Measurements from ENCODE around the gene BTBD9.
"Not testable (repeated sequence)": the region's sequence is repeated elsewhere in the genome, so short reads cannot be mapped to it uniquely, and the experiment has no call there.

Gene BTBD9

DNA sequence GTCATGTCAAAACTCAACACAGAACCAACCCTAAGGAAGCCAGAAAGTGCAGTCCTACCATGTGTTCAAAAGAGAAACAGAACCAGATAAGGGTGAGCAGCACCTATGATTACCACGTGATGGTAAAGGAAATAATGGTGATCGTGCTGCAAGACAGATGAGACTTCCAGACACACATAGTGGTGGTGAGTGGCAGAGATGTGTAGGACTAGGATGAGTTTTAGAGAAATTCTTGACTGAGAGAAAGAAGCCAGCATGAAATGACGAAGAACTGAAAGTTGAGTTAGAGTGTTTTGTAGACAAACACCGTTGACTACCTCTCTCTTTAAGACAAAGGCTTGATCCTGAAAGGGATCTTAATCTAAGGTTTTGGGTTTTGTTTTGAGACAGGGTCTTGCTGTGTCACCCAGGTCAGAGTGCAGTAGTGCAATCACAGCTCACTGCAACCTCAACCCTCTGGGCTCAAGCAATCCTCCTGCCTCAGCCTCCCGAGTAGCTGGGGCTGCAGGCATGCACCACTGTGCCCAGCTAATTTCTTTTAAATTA lies 10.6 kb upstream of the BTBD9 start:
- in situ Hi-C loops (cut with MboI; ENCODE audit: low sequenced_read_pairs) = no loop called here

DNA sequence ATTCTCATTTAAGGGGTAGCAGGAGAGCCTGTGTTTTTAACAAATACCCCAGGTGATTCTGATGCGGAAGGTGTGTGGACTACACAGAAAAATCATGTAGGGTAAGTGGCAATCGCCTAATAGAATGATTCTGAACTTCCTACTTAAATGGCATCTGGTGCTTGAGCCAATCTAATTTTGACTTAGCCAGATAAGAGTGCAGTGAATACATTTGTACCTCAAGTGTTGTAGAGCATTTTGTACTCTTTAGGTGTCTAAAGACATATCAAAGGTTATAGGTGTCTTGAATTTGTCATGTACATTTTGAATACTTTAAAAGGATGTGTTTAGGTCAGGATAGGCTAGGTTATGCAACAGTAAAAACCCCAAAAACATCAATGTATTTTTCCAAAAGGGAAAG lies 10.0 kb upstream of the BTBD9 start:
- in situ Hi-C loops (cut with MboI; ENCODE audit: low sequenced_read_pairs) = no loop called here

DNA sequence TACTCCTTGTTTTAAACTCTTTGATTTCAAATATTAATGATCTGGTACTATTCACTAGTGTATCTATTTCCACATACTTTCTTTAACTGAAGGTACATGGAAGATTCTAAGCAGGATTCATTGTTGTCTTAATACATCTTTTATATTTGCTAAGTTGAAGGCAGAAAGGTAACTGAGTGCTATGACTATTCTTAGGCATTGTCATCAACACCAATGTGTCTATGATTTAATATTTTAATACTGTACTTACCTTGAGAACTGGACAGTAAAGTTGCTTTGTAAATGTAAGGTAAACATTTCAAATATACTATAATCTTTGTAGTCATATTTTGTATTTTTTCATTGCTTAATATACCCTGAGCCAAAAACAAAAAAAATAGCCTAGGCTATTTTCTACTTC lies 8.9 kb upstream of the BTBD9 start:
- in situ Hi-C loops (cut with MboI; ENCODE audit: low sequenced_read_pairs) = no loop called here

DNA sequence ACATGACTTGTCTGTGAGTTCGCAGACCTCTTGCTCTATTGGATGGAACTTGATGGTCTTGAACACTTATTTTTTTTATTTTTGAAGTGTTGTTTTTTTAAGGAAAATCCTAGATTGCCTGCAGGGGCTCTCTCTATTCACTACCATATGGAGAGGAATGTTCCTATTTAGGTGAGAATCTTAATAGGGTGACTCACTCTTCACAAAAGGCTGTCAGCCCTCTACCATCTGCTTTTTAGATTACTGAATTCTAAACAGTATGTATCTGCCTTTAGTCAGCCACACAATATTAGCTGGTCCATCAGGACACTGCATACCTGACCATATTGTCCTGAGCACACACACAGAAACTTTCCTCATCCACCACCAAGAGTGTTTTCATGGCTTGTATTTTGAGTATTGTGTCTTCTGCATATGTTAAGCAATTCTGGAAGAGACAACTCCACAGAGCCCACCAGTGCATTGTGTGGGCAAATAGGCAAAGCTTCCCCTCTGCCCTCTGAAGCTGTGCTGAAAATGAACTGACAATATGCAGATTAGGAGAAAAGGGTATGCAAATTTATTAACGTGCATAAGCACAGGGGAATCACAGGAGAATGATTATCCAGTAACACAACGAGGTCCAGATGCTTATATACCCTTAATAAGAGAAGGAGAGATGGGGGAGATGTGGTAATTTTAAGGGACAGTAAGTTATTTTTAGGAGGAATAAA lies 6.6 kb upstream of the BTBD9 start:
- in situ Hi-C loops (cut with MboI; ENCODE audit: low sequenced_read_pairs) = no loop called here

DNA sequence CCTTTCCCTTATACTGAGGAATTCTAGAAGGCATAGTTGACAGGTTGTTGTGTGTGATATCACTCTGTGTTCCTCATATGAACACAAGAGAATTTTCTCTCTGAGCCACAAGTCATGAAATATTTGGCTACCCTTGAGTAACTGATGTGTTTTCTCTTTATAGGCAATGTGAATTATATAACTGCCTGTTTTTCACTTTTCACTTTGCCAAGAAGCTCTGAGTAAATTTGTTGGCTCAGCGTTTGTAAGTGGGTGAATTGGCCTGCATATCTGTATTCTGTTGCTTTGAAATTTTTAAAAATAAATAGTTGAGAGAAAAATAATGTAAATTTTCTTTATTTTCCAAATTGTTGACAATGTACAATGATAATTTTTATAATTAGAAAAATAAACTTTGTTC lies 5.2 kb upstream of the BTBD9 start:
- in situ Hi-C loops (cut with MboI; ENCODE audit: low sequenced_read_pairs) = no loop called here

DNA sequence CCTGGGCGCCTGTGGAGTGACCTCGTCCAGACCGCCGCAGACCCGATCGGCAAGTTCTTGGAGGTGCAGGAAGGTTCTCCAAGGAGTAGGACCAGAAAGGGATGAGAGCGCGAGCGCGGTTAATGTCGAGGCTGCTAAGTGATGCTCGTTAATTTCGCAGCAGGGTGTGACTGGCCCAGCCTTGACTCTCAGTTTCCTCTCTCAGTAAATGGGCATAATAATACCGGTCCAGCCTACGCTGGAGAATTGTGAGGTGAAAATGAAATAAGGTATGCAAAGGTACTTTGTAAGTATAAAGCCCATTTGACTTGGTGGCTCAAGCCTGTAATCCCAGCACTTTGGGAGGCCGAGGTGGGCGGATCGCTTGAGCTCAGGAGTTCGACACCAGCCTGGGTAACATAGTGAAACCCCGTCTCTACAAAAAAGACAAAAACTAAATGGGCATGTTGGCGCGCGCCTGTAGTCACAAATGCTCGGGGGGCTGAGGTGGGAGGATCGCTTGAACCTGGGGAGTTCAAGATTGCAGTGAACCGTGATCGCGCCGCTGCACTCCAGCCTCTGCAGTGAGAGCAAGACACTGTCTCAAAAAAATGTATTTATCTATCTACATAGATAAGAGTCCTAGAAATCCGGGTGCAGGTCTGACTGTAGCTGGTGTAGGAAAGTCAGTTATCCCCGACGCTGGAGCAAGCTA lies 634 bp upstream of the BTBD9 start:
- in situ Hi-C loops (cut with MboI; ENCODE audit: low sequenced_read_pairs) = no loop called here

DNA sequence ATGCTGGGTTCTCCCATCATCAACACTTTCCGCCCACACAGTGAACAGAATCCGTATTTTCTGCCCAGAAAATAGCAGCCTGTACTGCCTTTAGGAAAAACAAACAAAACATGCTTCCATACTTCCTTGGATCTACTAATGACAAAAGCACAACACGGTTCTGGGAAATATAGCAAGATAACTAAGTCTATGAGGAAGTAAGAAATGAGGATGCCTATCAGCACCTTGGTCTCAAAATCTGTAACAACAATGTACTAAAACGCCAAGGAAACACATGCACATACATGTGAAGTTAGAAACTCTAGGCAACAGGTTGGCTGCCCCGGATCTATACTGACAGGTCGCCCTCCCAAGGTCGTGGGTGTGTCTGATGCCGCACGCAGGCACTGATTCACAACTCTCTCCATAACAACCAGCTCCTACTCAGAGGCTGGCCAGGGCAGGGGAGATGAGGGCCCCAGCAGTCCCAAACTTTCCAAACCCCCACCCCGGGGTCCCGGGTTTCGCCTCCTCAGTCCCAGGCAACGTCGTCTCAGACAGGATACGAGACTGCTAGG lies 710 bp downstream of the BTBD9 start:
- in situ Hi-C loops (cut with MboI; ENCODE audit: low sequenced_read_pairs) = no loop called here

DNA sequence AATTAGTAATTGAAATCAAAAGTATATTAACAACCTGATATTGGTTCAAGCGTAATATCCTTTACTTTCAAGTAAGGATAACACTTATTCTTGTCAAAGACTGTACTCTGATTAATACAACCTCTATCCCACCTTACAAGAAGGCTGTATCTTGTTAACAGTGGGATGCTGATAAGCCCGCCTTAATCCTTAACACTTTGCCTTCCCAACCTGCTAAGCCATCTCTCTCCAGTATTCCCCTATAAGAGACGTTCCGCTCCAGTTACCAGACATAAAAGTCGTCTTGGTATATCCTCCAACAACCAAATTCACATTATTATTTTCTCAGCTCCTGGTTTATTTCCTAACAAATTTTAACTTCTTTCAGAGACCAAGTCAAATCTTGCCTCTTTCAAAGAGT lies 2.0 kb downstream of the BTBD9 start:
- in situ Hi-C loops (cut with MboI; ENCODE audit: low sequenced_read_pairs) = no loop called here

DNA sequence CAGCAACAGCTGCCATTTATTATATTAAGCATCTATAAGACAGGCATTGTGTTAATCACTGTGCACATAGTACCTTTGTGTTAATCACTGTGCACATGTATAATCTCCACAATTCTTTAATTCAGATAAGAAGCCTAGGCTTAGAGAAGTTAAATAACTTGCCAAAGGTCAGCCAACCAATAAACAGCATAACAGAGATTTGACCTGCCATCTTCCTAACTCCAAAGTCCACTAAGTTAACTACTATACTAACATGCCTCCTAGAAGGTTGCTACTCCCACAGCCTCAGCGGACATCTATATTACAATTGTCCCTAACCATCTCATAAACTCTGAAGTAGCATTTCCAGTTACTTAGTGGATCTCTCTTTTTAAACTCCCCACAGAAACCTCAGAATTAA lies 3.7 kb downstream of the BTBD9 start:
- in situ Hi-C loops (cut with MboI; ENCODE audit: low sequenced_read_pairs) = no loop called here

DNA sequence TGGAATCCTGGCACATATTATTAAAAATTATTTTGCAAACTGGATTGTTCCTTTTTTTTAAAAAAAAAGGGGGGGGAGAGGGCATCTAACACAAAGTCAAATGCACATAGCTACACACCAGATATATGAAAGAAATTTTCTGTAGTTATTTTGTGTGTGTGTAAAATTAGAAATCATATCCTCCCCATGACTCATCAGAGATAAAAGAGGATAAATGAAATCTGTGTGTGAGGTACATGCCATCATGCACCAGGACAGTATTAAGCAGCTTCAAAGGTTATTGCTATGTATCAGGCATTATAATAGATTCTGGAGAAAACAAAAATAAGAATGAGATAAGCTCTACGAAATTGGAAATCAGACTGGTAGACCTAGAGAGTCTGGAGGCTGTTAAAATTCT lies 5.2 kb downstream of the BTBD9 start:
- in situ Hi-C loops (cut with MboI; ENCODE audit: low sequenced_read_pairs) = no loop called here

DNA sequence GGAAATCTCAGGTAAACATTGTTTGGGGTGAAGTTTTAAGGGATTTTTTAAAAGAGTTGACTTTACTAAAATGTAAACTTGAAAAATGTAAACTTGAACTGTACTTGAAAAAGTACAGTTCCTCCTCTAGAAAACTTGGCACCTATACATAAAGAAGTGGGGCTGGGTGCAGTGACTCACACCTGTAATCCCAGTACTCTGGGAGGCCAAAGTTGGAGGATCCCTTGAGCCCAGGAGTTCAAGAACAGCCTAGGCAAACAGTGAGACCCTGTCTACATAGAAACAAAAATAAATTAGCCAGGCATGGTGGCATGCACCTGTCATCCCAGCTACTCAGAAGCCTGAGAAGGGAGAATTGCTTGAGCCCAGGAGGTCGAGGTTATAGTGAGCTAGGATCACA lies 7.2 kb downstream of the BTBD9 start:
- in situ Hi-C loops (cut with MboI; ENCODE audit: low sequenced_read_pairs) = no loop called here

DNA sequence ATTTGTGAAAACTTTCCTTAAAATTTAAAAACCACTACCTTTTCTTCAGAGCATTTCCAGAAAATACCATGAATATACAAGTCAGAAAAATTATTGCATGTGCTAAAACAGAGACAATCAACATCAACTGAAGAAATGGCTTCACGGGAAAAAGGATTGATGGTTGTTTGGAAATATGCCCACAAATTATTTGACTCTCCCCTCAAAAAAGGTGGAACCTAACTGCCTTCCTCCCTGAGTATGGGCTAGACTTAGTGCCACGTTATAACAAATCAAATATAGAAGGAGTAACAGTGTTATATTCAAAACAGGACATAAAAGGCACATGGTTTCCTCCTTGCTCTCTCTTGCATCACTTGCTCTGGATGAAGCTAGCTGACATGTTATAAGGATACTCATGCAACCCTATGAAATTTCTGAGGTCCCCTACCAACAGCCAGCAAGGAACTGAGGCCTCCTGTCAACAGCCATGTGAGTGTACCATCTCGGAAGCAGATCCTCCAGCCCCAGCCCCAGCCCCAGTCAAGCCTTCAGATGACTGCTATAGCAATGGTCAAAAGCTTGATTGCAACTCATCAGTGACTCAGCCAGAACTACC lies 8.4 kb downstream of the BTBD9 start:
- in situ Hi-C loops (cut with MboI; ENCODE audit: low sequenced_read_pairs) = no loop called here

DNA sequence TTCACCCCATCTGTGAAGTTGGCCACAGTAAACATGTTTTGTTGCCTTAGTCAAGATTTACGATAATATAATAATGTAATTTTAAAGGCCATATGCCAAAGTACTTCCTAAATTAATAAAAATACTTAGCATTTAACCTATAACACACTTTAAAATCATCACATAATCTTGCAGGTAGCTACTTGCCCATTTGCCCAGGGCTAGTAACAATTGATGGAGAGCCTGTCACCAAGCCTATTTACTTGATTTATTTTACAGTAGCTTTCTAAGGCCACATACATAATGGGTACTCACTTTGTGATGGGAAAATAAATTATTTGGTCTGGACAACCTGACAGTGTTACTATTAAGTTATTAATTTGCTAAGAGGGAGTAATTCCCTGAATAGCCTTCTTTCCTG lies 14.5 kb downstream of the BTBD9 start:
- in situ Hi-C loops (cut with MboI; ENCODE audit: low sequenced_read_pairs) = no loop called here

DNA sequence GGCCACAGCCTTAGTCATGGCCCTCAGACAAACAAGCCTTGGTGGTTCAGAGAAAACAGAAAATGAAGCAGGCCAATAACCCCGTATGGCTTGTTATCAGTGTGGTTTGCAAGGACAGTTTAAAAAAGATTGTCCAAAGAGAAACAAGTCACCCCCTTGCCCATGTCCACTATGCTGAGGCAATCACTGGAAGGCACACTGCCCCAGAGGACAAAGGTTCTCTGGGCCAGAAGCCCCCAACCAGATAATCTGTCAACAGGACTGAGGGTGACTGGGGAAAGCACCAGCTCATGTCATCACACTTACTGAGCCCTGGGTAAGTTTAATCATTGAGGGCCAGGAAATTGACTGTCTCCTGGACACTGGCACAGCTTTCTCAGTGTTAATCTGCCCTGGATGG lies 20.4 kb downstream of the BTBD9 start:
- in situ Hi-C loops (cut with MboI; ENCODE audit: low sequenced_read_pairs) = not testable (repeated sequence)

DNA sequence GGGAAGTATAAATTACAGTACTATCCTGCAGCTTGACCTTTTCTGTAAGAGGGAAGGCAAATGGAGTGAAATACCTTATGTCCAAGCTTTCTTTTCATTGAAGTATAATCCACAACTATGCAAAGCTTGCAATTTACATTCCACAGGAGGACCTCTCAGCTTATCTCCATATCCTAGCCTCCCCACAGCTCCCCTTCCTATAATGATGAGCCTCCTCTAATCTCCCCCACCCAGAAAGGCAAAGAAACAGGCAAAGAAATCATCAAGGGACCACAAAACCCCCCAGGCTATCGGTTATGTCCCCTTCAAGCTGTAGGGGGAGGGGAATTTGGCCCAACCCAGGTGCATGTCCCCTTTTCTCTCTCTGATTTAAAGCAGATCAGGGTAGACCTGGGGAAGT lies 21.4 kb downstream of the BTBD9 start:
- in situ Hi-C loops (cut with MboI; ENCODE audit: low sequenced_read_pairs) = not testable (repeated sequence)

DNA sequence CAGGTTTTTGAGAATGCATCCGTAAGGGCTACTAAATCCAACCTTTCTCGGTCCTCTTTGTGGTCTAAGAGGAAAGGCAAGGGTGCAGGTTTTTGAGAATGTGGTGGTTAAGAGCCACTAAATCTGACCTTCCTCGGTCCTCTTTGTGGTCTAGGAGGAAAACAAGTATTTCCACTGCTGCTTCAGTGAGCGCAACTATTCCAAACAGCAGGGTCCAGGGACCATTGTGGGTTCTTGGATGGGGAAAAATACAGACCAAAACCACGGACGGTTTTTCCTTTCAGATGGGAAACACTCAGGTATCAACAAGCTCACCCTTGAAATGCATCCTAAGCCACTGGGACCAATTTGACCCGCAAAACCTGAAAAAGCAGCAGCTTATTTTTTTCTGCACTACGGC lies 21.9 kb downstream of the BTBD9 start:
- in situ Hi-C loops (cut with MboI; ENCODE audit: low sequenced_read_pairs) = no loop called here

DNA sequence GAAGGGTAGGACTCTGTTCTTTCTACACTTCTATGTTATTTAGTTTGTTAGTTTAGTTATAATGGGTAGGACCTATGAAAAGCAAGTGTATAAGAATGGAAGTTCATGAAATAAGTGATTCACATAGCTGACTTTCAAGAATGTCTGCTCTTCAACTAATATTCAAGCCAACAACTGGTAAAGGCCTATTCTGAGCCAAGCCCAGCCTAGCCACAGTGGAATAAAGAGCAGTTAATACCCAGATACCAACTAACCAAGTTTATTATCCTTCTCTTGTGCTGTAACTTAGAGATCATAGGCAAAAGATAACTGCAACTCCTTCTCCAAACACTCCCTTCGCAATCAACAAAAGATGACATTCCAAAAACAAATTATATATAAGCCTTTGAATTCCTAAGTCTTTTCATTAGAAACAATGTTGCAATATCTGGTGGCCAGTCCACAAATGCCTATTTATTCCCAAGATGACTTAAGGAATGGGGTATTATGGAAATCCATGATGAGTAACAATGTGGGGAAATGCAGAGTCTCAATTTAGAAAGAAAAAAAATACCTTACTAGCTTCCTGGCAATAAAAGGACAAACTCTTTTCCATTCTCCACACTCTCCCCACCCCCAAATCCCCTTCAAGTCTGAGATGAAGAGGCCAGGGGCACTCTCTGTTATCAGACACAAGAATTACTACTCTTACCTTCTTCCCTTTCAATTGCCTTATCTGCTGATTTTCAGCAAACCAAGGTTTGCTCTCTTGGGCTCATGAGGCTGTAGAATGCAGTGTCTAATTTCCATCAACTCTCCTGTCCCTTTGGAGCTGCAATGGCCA lies 27.4 kb downstream of the BTBD9 start:
- in situ Hi-C loops (cut with MboI; ENCODE audit: low sequenced_read_pairs) = no loop called here

DNA sequence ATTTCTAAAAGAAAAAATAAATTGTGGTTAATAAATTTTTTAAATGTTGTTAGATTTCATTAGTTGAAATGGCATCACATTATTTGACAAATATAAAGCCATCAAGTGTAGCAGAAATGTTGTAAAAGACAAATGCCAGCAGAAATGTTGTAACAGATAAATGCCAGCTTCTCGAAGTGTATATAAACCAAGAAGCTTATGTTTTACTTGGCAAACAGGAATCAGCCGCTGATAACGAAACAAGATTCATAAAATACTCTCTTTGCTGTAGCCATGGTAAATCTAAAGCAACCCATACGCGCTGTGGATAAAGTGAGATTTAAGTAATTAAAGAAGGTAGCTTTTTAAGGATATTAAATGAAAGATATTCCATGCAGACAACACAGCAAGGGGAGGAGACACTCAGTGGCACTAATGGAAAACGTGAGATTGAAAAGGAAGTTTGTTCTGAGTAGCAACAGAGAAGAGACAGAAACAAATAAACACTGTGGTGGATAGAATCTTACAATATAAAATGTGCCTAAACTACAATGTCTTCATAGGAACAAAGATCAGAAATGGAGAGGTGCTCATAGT lies 29.6 kb downstream of the BTBD9 start:
- in situ Hi-C loops (cut with MboI; ENCODE audit: low sequenced_read_pairs) = no loop called here

DNA sequence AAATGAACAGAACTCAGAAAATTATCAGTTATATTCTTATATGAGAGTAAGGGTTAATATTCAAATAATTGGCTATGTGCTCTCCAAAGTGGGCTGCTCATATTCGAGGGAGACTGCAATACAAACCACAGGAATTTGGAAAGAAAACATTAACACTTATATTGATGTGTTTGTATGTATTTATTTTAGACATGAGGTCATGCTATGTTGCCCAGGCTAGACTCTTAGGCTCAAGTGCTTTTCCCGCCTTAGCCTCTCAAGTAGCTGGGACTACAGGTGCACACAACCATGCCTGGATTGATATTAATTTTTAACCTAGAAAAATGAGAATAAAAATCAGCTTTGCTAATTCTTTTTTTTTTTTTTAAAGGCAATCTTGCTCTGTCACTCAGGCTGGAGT lies 35.0 kb downstream of the BTBD9 start:
- in situ Hi-C loops (cut with MboI; ENCODE audit: low sequenced_read_pairs) = no loop called here

DNA sequence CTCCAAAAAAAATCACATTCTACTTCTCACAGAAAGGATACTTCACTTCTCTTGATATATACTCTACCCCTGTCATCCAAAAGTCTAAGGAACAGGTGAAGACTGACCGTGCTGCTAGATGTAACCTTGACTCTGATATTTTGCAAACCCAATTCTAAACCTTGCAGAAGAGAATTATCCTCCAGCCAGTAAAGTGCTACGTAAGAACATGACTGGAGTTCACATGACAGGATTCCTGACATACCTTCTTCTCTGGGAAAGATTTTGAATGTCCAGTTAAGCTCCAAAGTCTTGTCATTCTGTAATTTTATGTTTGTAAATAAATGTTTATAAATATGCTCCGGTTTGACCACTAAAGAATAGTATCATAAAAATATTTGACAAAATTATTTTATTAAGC lies 35.8 kb downstream of the BTBD9 start:
- in situ Hi-C loops (cut with MboI; ENCODE audit: low sequenced_read_pairs) = no loop called here

DNA sequence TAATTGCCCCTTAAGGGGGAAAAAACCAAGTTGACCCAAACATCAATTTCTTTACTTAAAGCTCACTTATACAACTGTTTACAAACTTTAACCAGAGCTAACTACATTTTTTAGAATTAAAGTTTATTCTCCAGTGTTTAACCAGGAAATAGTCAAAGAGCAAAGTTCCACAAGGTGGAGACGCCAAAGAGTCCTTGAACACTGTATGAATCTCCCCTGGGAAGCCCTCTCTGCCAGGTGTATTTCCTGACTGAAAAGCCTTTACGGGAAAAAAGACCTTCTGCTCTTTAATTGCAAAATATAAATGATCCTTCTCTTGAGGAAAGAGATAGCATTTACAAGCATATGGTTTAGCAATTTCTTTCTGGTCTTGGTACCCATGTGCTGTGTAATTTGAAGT lies 36.2 kb downstream of the BTBD9 start:
- in situ Hi-C loops (cut with MboI; ENCODE audit: low sequenced_read_pairs) = no loop called here
